Osteoblast (primary cell): ENCODE measurements around the gene MATN4. TPM values are rescaled to one million over a fixed set of nuclear protein-coding genes. Genes with fewer than 3 reads are reported as not detected.
A peak's percentile ranks its signal among the peaks of the same experiment; 100 is the strongest.

ENCODE experiments used
- DNase-seq: peaks from one replicate; pipeline ENCODE4 v3.0.0; 2011; ENCODE audit warnings: low spot score, mixed read lengths; ENCODE audit not compliant: insufficient read length; ENCODE audit errors: missing footprints
- H2AFZ ChIP-seq: 2 replicates; pipeline ENCODE4 v1.6.0; 2011; ENCODE audit warnings: mild to moderate bottlenecking, low read length
- H3K27ac ChIP-seq: 2 replicates; pipeline ENCODE4 v1.5.1; 2011; ENCODE audit warnings: mild to moderate bottlenecking, low read depth, low read length, moderate library complexity
- H3K27me3 ChIP-seq: 2 replicates; pipeline ENCODE4 v1.6.0; 2012; ENCODE audit warnings: mild to moderate bottlenecking, control low read depth, inconsistent platforms, low read length, moderate library complexity; ENCODE audit not compliant: insufficient read depth
- H3K36me3 ChIP-seq: 2 replicates; pipeline ENCODE4 v1.5.1; 2011; ENCODE audit warnings: mild to moderate bottlenecking, low read length, control low read depth, moderate library complexity; ENCODE audit not compliant: insufficient read depth
- H3K4me1 ChIP-seq: 2 replicates; pipeline ENCODE4 v1.5.1; 2011; ENCODE audit warnings: mild to moderate bottlenecking, low read length, control low read depth, moderate library complexity; ENCODE audit not compliant: insufficient read depth
- H3K4me2 ChIP-seq: 2 replicates; pipeline ENCODE4 v1.6.0; 2011; ENCODE audit warnings: mild to moderate bottlenecking, low read length; ENCODE audit not compliant: insufficient read depth
- H3K4me3 ChIP-seq: fragments of 200-600 bp; sonication (generic); 3 replicates; pipeline ENCODE4 v1.5.1; 2012; ENCODE audit warnings: mild to moderate bottlenecking, low read length, inconsistent platforms; ENCODE audit not compliant: insufficient read depth
- H3K79me2 ChIP-seq: 2 replicates; pipeline ENCODE4 v1.6.0; 2012; ENCODE audit warnings: mild to moderate bottlenecking, low read length, control low read depth, inconsistent platforms; ENCODE audit not compliant: insufficient read depth
- H3K9me3 ChIP-seq: 2 replicates; pipeline ENCODE4 v1.5.1; 2011; ENCODE audit warnings: low read depth, low read length, control low read depth
- H4K20me1 ChIP-seq: 2 replicates; pipeline ENCODE4 v1.6.0; 2012; ENCODE audit warnings: mild to moderate bottlenecking, low read length, control low read depth; ENCODE audit not compliant: insufficient read depth
- CTCF ChIP-seq: IDR thresholded peaks from 2 replicates; pipeline ENCODE4 v1.5.1; 2011; ENCODE audit warnings: mild to moderate bottlenecking, low read depth, low read length, moderate library complexity; ENCODE audit errors: extremely low read depth
- total RNA-seq: library from RNA; depleted of rRNA; stranded (reverse); fragments of >200 nt; gene quantifications from 2 replicates; pipeline ENCODE4 v1.2.3, GENCODE V29; 2012

The MATN4 gene
- total RNA-seq, 1 donor, result under 0.01 TPM

GRCh38 chr20:45317826-45318225, 9.7 kb upstream of the MATN4 start:
- peaks cover 9% of the 10 kb centered on the region for H3K27me3 ChIP-seq

GRCh38 chr20:45316150-45317080, 8.3 kb upstream of the MATN4 start:
- no peaks in the 10 kb centered on the region for H3K9me3 ChIP-seq
- H3K27ac ChIP-seq, result no peak overlapping the region
- H3K27me3 ChIP-seq, result peaks cover 9% of the 10 kb centered on the region
- H3K4me2 ChIP-seq, result no peak overlapping the region
- no peak overlapping the region for H3K4me3 ChIP-seq
- no peaks in the 10 kb centered on the region for H3K4me1 ChIP-seq
- H2AFZ ChIP-seq, result no peak overlapping the region
- no peak for TF ChIP-seq CTCF
- H3K79me2 ChIP-seq, result no peaks in the 10 kb centered on the region
- H4K20me1 ChIP-seq, result peaks cover 3% of the 10 kb centered on the region
- DNase-seq, result peak; percentile 67
- no peaks in the 10 kb centered on the region for H3K36me3 ChIP-seq

More at GRCh38 chr20:45317826-45318225, 9.7 kb upstream of the MATN4 start:
- Histone ChIP-seq H2AFZ (no peak overlapping the region), H3K36me3 (no peaks in the 10 kb centered on the region), H3K4me1 (no peaks in the 10 kb centered on the region), H4K20me1 (peaks cover 3% of the 10 kb centered on the region), H3K79me2 (no peaks in the 10 kb centered on the region), H3K4me2 (no peak overlapping the region), H3K27ac (no peak overlapping the region), H3K9me3 (no peaks in the 10 kb centered on the region), H3K4me3 (no peak overlapping the region)
- no peak for TF ChIP-seq CTCF
- DNase-seq, result no peak

- Histone ChIP-seq H3K4me1 (no peaks in the 10 kb centered on the region), H4K20me1 (peaks cover 3% of the 10 kb centered on the region), H3K27ac (no peak overlapping the region), H3K79me2 (no peaks in the 10 kb centered on the region), H3K9me3 (no peaks in the 10 kb centered on the region), H3K4me3 (no peak overlapping the region), H3K4me2 (no peak overlapping the region), H3K36me3 (no peaks in the 10 kb centered on the region), H3K27me3 (peaks cover 9% of the 10 kb centered on the region), H2AFZ (no peak overlapping the region)
- no peak for TF ChIP-seq CTCF
- no peak for DNase-seq
These were observed 7.6 kb upstream of the MATN4 start for GRCh38 chr20:45315672-45316071.

- no peak for TF ChIP-seq CTCF
- Histone ChIP-seq H3K27me3 (peaks cover 9% of the 10 kb centered on the region), H3K4me2 (no peak overlapping the region), H3K9me3 (no peaks in the 10 kb centered on the region), H3K27ac (no peak overlapping the region), H3K4me3 (no peak overlapping the region), H4K20me1 (no peaks in the 10 kb centered on the region), H3K4me1 (no peaks in the 10 kb centered on the region), H3K79me2 (no peaks in the 10 kb centered on the region), H3K36me3 (no peaks in the 10 kb centered on the region), H2AFZ (no peak overlapping the region)
- peak; percentile 41 for DNase-seq
These were observed 5.8 kb upstream of the MATN4 start for GRCh38 chr20:45313943-45314342.
